Cardiac muscle cell (in vitro differentiated cells and primary cell): Measurements from ENCODE around the gene CERS6. TPM values are rescaled to one million over a fixed set of nuclear protein-coding genes. Genes with fewer than 3 reads are reported as not detected.
A peak's percentile ranks its signal among the peaks of the same experiment; 100 is the strongest.

Experiments
- DNase-seq, 2 donors: peaks; one replicate each; pipeline versions ENCODE4 v3.0.0 to v3.0.0-alpha.2; 2010 to 2017; ENCODE audit warnings: low read depth in 1 of 2, low spot score in 1 of 2
- H3K27ac ChIP-seq: fragments of 200-600 bp; sonication (generic); 2 replicates; pipeline ENCODE4 v1.5.1; 2016
- H3K27me3 ChIP-seq: fragments of 200-600 bp; sonication (generic); 2 replicates; pipeline ENCODE4 v1.6.0; 2016; ENCODE audit warnings: control low read depth
- H3K36me3 ChIP-seq: fragments of 200-600 bp; sonication (generic); 2 replicates; pipeline ENCODE4 v1.5.1; 2016; ENCODE audit warnings: control low read depth
- H3K4me1 ChIP-seq: fragments of 200-600 bp; sonication (generic); 2 replicates; pipeline ENCODE4 v1.8.1; 2017; ENCODE audit warnings: low read depth, mild to moderate bottlenecking, mixed run types
- H3K4me3 ChIP-seq: fragments of 200-600 bp; sonication (generic); 2 replicates; pipeline ENCODE4 v1.5.1; 2016; ENCODE audit warnings: mild to moderate bottlenecking
- H3K9me3 ChIP-seq: fragments of 200-600 bp; sonication (generic); 2 replicates; pipeline ENCODE4 v1.5.1; 2017; ENCODE audit warnings: low read depth, mild to moderate bottlenecking, control low read depth
- polyA plus RNA-seq: library from polyadenylated mRNA; unstranded; fragments of >200 nt; fragmentation: Nextera tagmentation; extraction: Ambion mirVana; gene quantifications from 2 replicates; pipeline ENCODE4 v1.2.1, GENCODE V29; 2016
- total RNA-seq: library from RNA; depleted of rRNA; stranded (reverse); fragments of >200 nt; gene quantifications from 2 replicates; pipeline ENCODE4 v1.2.3, GENCODE V29; 2016
- TF ChIP-seq, protein P1 (sequence below): IDR thresholded peaks from 2 replicates; pipeline ENCODE4 v1.5.1; 2012; ENCODE audit warnings: low read depth, mild to moderate bottlenecking, low read length

The CERS6 gene
- total and polyA plus RNA-seq, 2 experiments from 2014 or later = 17.1 to 26.6 TPM

DNA sequence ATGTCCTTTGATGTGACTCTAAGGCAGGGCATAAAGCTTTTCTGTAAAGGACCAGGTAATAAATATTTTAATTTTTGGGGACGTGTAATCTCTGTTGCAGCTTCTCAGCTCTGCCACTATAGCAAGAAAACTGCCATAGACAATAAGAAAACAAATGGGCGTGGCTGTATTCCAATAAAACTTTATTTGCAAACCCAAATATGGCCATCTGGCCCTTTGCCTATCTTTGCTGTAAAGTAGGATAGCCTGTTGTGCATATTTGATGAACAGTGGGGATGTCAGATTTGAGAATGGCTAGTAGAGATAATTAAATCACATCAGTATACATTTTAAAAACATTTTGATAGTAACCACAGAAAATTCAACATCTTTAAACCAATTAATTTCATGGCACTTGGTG, 250.7 kb downstream of the CERS6 start:
- no peaks in the 10 kb centered on the region for H3K36me3 ChIP-seq
- TF ChIP-seq, protein P1, sequence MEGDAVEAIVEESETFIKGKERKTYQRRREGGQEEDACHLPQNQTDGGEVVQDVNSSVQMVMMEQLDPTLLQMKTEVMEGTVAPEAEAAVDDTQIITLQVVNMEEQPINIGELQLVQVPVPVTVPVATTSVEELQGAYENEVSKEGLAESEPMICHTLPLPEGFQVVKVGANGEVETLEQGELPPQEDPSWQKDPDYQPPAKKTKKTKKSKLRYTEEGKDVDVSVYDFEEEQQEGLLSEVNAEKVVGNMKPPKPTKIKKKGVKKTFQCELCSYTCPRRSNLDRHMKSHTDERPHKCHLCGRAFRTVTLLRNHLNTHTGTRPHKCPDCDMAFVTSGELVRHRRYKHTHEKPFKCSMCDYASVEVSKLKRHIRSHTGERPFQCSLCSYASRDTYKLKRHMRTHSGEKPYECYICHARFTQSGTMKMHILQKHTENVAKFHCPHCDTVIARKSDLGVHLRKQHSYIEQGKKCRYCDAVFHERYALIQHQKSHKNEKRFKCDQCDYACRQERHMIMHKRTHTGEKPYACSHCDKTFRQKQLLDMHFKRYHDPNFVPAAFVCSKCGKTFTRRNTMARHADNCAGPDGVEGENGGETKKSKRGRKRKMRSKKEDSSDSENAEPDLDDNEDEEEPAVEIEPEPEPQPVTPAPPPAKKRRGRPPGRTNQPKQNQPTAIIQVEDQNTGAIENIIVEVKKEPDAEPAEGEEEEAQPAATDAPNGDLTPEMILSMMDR = no peak
- H3K4me3 ChIP-seq = no peak overlapping the region
- H3K9me3 ChIP-seq = no peaks in the 10 kb centered on the region
- H3K27ac ChIP-seq = no peak overlapping the region
- no peaks in the 10 kb centered on the region for H3K4me1 ChIP-seq
- H3K27me3 ChIP-seq = no peaks in the 10 kb centered on the region
- DNase-seq = no peak

DNA sequence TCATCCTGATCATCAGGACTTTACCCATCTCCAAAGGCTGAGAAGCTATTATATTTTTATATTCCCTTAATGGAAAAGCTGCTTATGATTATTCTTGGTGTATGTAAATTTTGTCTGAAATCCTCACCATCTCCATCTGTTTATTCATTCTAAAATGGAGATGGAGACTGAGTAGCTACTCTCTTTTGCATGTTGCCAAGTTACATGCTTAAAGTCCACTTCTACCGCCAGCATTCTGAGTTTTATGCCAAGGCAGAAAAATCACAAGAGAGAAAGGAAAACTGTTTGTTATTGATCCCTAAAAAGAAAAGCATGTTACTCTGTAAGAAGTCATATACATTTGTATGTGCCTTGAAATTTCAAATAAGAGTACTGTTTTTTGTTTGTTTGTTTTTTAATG, 252.0 kb downstream of the CERS6 start:
- Histone ChIP-seq H3K36me3 (no peaks in the 10 kb centered on the region), H3K27ac (no peak overlapping the region), H3K27me3 (no peaks in the 10 kb centered on the region), H3K9me3 (no peaks in the 10 kb centered on the region), H3K4me3 (no peak overlapping the region), H3K4me1 (no peaks in the 10 kb centered on the region)
- TF ChIP-seq, protein P1 = no peak
- no peak for DNase-seq

GRCh38 chr2:168710754-168711467, 254.8 kb downstream of the CERS6 start:
- no peaks in the 10 kb centered on the region for H3K27me3 ChIP-seq
- DNase-seq = no peak
- no peaks in the 10 kb centered on the region for H3K9me3 ChIP-seq

DNA sequence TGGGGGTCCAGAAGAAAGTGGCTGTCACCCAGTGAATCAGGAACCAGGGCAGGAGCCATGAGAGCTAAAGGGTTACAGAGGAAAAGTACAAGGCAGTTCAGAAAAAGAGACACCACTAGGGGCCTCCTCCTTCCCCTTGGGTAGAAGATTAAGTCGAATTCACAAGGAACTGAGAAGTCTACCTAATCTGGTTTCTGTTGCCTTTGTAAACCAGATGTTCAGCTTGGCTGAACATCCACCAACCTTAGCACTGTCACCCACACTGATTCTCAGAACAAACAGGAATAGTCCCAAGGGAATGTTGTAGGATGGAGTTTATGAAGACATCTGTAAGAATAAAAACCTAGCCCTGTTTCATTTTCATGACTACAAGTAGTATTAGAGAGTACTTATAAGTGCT, 256.0 kb downstream of the CERS6 start:
- TF ChIP-seq, protein P1 = no peak
- DNase-seq = no peak
- no peaks in the 10 kb centered on the region for H3K9me3 ChIP-seq
- no peaks in the 10 kb centered on the region for H3K36me3 ChIP-seq
- no peak overlapping the region for H3K27ac ChIP-seq
- H3K4me3 ChIP-seq = no peak overlapping the region
- no peaks in the 10 kb centered on the region for H3K4me1 ChIP-seq
- no peaks in the 10 kb centered on the region for H3K27me3 ChIP-seq

More at GRCh38 chr2:168710754-168711467, 254.8 kb downstream of the CERS6 start:
- TF ChIP-seq, protein P1 = no peak
- Histone ChIP-seq H3K4me1 (no peaks in the 10 kb centered on the region), H3K4me3 (no peak overlapping the region), H3K27ac (peak overlapping the region; percentile 0), H3K36me3 (no peaks in the 10 kb centered on the region)

DNA sequence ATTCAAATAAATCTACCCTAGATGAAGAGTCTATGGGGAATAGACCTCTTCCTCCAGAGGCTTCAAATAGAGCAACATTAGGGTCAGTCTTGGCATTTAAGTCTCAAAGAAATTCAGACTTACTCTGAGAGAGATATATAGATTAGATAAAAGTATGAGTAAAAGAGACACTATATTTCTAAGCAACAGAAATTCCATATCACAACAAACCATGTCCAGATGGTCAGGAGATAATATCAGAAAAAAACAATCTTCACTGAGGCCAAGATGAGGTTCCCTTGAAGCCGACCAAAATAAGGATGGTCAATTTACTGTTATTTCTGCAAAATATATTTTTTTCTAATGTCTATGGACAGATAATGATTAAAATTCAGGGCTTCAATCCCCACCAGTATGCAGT, 257.3 kb downstream of the CERS6 start:
- Histone ChIP-seq H3K27ac (no peak overlapping the region), H3K36me3 (no peaks in the 10 kb centered on the region), H3K27me3 (no peaks in the 10 kb centered on the region), H3K9me3 (no peaks in the 10 kb centered on the region), H3K4me3 (no peak overlapping the region), H3K4me1 (no peaks in the 10 kb centered on the region)
- DNase-seq = no peak
- TF ChIP-seq, protein P1 = no peak
